Immature natural killer cell (primary cell): Measurements from ENCODE around the gene TRIP11. TPM values are rescaled to one million over a fixed set of nuclear protein-coding genes. Genes with fewer than 3 reads are reported as not detected.

Experiments used
- DNase-seq, 3 donors: peaks; one replicate each; pipeline ENCODE4 v3.0.0; 2022; ENCODE audit warnings: mixed read lengths in 1 of 3
- H3K27ac Mint-ChIP-seq, 6 donors: one replicate each; pipeline ENCODE4 v1.8.0; 2020; ENCODE audit warnings: mixed read lengths in 6 of 6, mild to moderate bottlenecking in 5 of 6, inconsistent platforms in 4 of 6, moderate library complexity in 3 of 6
- H3K27me3 Mint-ChIP-seq, 3 donors: one replicate each; pipeline ENCODE4 v1.8.0; 2020 to 2021; ENCODE audit warnings: low read depth in 3 of 3, mild to moderate bottlenecking in 3 of 3, mixed read lengths in 3 of 3, moderate library complexity in 3 of 3, inconsistent platforms in 1 of 3
- H3K36me3 Mint-ChIP-seq, 3 donors: one replicate each; pipeline ENCODE4 v1.8.0; 2020; ENCODE audit warnings: mixed read lengths in 3 of 3, inconsistent platforms in 2 of 3, mild to moderate bottlenecking in 2 of 3
- H3K4me1 Mint-ChIP-seq, 2 donors: one replicate each; pipeline ENCODE4 v1.8.0; 2020; ENCODE audit warnings: inconsistent platforms in 2 of 2, mild to moderate bottlenecking in 2 of 2, mixed read lengths in 2 of 2, moderate library complexity in 1 of 2
- H3K4me3 Mint-ChIP-seq, 5 donors: one replicate each; pipeline ENCODE4 v1.8.0; 2020; ENCODE audit warnings: mild to moderate bottlenecking in 5 of 5, mixed read lengths in 5 of 5, inconsistent platforms in 3 of 5, moderate library complexity in 3 of 5
- H3K9me3 Mint-ChIP-seq, 6 donors: one replicate each; pipeline ENCODE4 v1.8.0; 2020; ENCODE audit warnings: mild to moderate bottlenecking in 6 of 6, mixed read lengths in 6 of 6, inconsistent platforms in 4 of 6, moderate library complexity in 3 of 6
- polyA plus RNA-seq, 3 donors: library from polyadenylated mRNA; unstranded; fragments of 300-500 nt; fragmentation: Illumina TruSeq; gene quantifications; one replicate each; pipeline ENCODE4 v1.2.3, GENCODE V29; 2021

TRIP11 gene
- polyA plus RNA-seq, 3 donors from 2014 or later: 14.3 to 62.6 (median 24.3) TPM

GRCh38 chr14:91935586-91935985 lies 104.3 kb downstream of the TRIP11 start:
- Mint-ChIP-seq H3K36me3 (no peaks in the 10 kb centered on the region), H3K9me3 (no peaks in the 10 kb centered on the region), H3K27ac (no peak overlapping the region), H3K4me1 (no peaks in the 10 kb centered on the region), H3K27me3 (peaks cover 0 to 3% (median 2%) of the 10 kb centered on the region in 3 donors), H3K4me3 (no peak overlapping the region)
- DNase-seq: no peak

- H3K9me3 Mint-ChIP-seq: no peaks in the 10 kb centered on the region
- H3K27ac Mint-ChIP-seq: no peak overlapping the region
- peaks cover 0 to 3% (median 2%) of the 10 kb centered on the region in 3 donors for H3K27me3 Mint-ChIP-seq
- no peak for DNase-seq
- no peak overlapping the region for H3K4me3 Mint-ChIP-seq
- H3K4me1 Mint-ChIP-seq: no peaks in the 10 kb centered on the region
- no peaks in the 10 kb centered on the region for H3K36me3 Mint-ChIP-seq
These were observed 105.1 kb downstream of the TRIP11 start for GRCh38 chr14:91934554-91935285.

GRCh38 chr14:91931478-91932088 lies 108.3 kb downstream of the TRIP11 start:
- Mint-ChIP-seq H3K27ac (peak overlapping the region in 1 of 6 donors; percentile 9), H3K9me3 (no peaks in the 10 kb centered on the region), H3K36me3 (no peaks in the 10 kb centered on the region), H3K4me3 (no peak overlapping the region), H3K4me1 (no peaks in the 10 kb centered on the region), H3K27me3 (peaks cover 0 to 3% (median 2%) of the 10 kb centered on the region in 3 donors)
- DNase-seq: no peak

GRCh38 chr14:91929700-91930099 lies 110.2 kb downstream of the TRIP11 start:
- H3K27me3 Mint-ChIP-seq: peaks cover 0 to 3% (median 2%) of the 10 kb centered on the region in 3 donors
- no peaks in the 10 kb centered on the region for H3K4me1 Mint-ChIP-seq
- H3K9me3 Mint-ChIP-seq: no peaks in the 10 kb centered on the region
- no peak overlapping the region for H3K4me3 Mint-ChIP-seq
- H3K36me3 Mint-ChIP-seq: no peaks in the 10 kb centered on the region
- no peak for DNase-seq
- no peak overlapping the region for H3K27ac Mint-ChIP-seq

GRCh38 chr14:91927800-91928199 lies 112.1 kb downstream of the TRIP11 start:
- H3K9me3 Mint-ChIP-seq: no peaks in the 10 kb centered on the region
- no peak for DNase-seq
- no peaks in the 10 kb centered on the region for H3K4me1 Mint-ChIP-seq
- H3K36me3 Mint-ChIP-seq: no peaks in the 10 kb centered on the region
- H3K27ac Mint-ChIP-seq: no peak overlapping the region
- no peak overlapping the region for H3K4me3 Mint-ChIP-seq
- peaks cover 0 to 3% (median 3%) of the 10 kb centered on the region in 3 donors for H3K27me3 Mint-ChIP-seq

GRCh38 chr14:91927191-91927590 lies 112.7 kb downstream of the TRIP11 start:
- no peak overlapping the region for H3K27ac Mint-ChIP-seq
- H3K4me3 Mint-ChIP-seq: no peak overlapping the region
- no peaks in the 10 kb centered on the region for H3K4me1 Mint-ChIP-seq
- H3K27me3 Mint-ChIP-seq: peaks cover 0 to 3% (median 0%) of the 10 kb centered on the region in 3 donors
- DNase-seq: no peak
- no peaks in the 10 kb centered on the region for H3K9me3 Mint-ChIP-seq
- H3K36me3 Mint-ChIP-seq: no peaks in the 10 kb centered on the region

- no peak for DNase-seq
- peaks cover 0 to 3% (median 0%) of the 10 kb centered on the region in 3 donors for H3K27me3 Mint-ChIP-seq
- H3K27ac Mint-ChIP-seq: no peak overlapping the region
These were observed 113.5 kb downstream of the TRIP11 start for GRCh38 chr14:91926131-91926890.

GRCh38 chr14:91925727-91926121 lies 114.1 kb downstream of the TRIP11 start:
- H3K4me1 Mint-ChIP-seq: no peaks in the 10 kb centered on the region
- peaks cover 0 to 5% (median 0%) of the 10 kb centered on the region in 3 donors for H3K27me3 Mint-ChIP-seq
- DNase-seq: no peak
- no peaks in the 10 kb centered on the region for H3K36me3 Mint-ChIP-seq
- H3K4me3 Mint-ChIP-seq: no peak overlapping the region
- H3K9me3 Mint-ChIP-seq: peaks cover 0 to 1% (median 0%) of the 10 kb centered on the region in 6 donors
- no peak overlapping the region for H3K27ac Mint-ChIP-seq

More at GRCh38 chr14:91926131-91926890, 113.5 kb downstream of the TRIP11 start:
- Mint-ChIP-seq H3K9me3 (peaks cover 0 to 1% (median 0%) of the 10 kb centered on the region in 6 donors), H3K36me3 (no peaks in the 10 kb centered on the region), H3K4me3 (no peak overlapping the region), H3K4me1 (no peaks in the 10 kb centered on the region)

GRCh38 chr14:91925001-91925726 lies 114.7 kb downstream of the TRIP11 start:
- no peaks in the 10 kb centered on the region for H3K4me1 Mint-ChIP-seq
- DNase-seq: no peak
- H3K27me3 Mint-ChIP-seq: peaks cover 0 to 5% (median 0%) of the 10 kb centered on the region in 3 donors
- H3K27ac Mint-ChIP-seq: no peak overlapping the region
- no peaks in the 10 kb centered on the region for H3K36me3 Mint-ChIP-seq
- peaks cover 0 to 1% (median 0%) of the 10 kb centered on the region in 6 donors for H3K9me3 Mint-ChIP-seq
- no peak overlapping the region for H3K4me3 Mint-ChIP-seq

GRCh38 chr14:91920526-91920925 lies 119.3 kb downstream of the TRIP11 start:
- Mint-ChIP-seq H3K4me1 (no peaks in the 10 kb centered on the region), H3K36me3 (no peaks in the 10 kb centered on the region), H3K27me3 (peaks cover 0 to 5% (median 1%) of the 10 kb centered on the region in 3 donors), H3K4me3 (no peak overlapping the region), H3K9me3 (peaks cover 0 to 1% (median 0%) of the 10 kb centered on the region in 6 donors), H3K27ac (no peak overlapping the region)
- DNase-seq: no peak

GRCh38 chr14:91919814-91920213 lies 120.0 kb downstream of the TRIP11 start:
- Mint-ChIP-seq H3K27ac (no peak overlapping the region), H3K27me3 (peaks cover 0 to 5% (median 1%) of the 10 kb centered on the region in 3 donors)

GRCh38 chr14:91918186-91918883 lies 121.5 kb downstream of the TRIP11 start:
- Mint-ChIP-seq H3K4me3 (no peak overlapping the region), H3K36me3 (no peaks in the 10 kb centered on the region), H3K9me3 (peaks cover 0 to 1% (median 0%) of the 10 kb centered on the region in 6 donors), H3K27me3 (peaks cover 0 to 2% (median 1%) of the 10 kb centered on the region in 3 donors), H3K27ac (no peak overlapping the region), H3K4me1 (no peaks in the 10 kb centered on the region)
- DNase-seq: no peak

More at GRCh38 chr14:91919814-91920213, 120.0 kb downstream of the TRIP11 start:
- no peak for DNase-seq
- peaks cover 0 to 1% (median 0%) of the 10 kb centered on the region in 6 donors for H3K9me3 Mint-ChIP-seq
- H3K4me3 Mint-ChIP-seq: no peak overlapping the region
- H3K4me1 Mint-ChIP-seq: no peaks in the 10 kb centered on the region
- no peaks in the 10 kb centered on the region for H3K36me3 Mint-ChIP-seq
